Parathyroid adenoma (tissue), 2 donors: ENCODE data around the gene EPYC.

Experiments
- H2AFZ ChIP-seq: fragments of 300-600 bp; sonication (generic); one replicate; pipeline ENCODE4 v1.7.0; 2017; ENCODE audit warnings: antibody characterized with exemption, mild to moderate bottlenecking
- H3K27ac ChIP-seq: fragments of 300-600 bp; sonication (generic); one replicate; pipeline ENCODE4 v1.7.0; 2017
- H3K27me3 ChIP-seq: fragments of 300-600 bp; sonication (generic); one replicate; pipeline ENCODE4 v1.7.0; 2017; ENCODE audit warnings: low read length; ENCODE audit not compliant: control insufficient read depth, insufficient read depth
- H3K36me3 ChIP-seq: fragments of 300-600 bp; sonication (generic); one replicate; pipeline ENCODE4 v1.7.0; 2017; ENCODE audit warnings: low read length; ENCODE audit not compliant: control insufficient read depth, insufficient read depth
- H3K4me1 ChIP-seq: fragments of 300-600 bp; sonication (generic); one replicate; pipeline ENCODE4 v1.7.0; 2017; ENCODE audit warnings: control low read depth
- H3K4me2 ChIP-seq: fragments of 300-600 bp; sonication (generic); one replicate; pipeline ENCODE4 v1.7.0; 2017; ENCODE audit warnings: low read length
- H3K4me3 ChIP-seq: fragments of 300-600 bp; sonication (generic); one replicate; pipeline ENCODE4 v1.7.0; 2017; ENCODE audit warnings: low read depth, low read length
- H3K79me2 ChIP-seq: fragments of 300-600 bp; sonication (generic); one replicate; pipeline ENCODE4 v1.7.0; 2017; ENCODE audit warnings: control low read depth
- H3K9ac ChIP-seq: fragments of 300-600 bp; sonication (generic); one replicate; pipeline ENCODE4 v1.7.0; 2017; ENCODE audit warnings: mild to moderate bottlenecking
- H3K9me3 ChIP-seq: fragments of 300-600 bp; sonication (generic); one replicate; pipeline ENCODE4 v1.7.0; 2017; ENCODE audit warnings: low read length; ENCODE audit not compliant: control insufficient read depth
- TF ChIP-seq, protein P1 (sequence below): fragments of 300-600 bp; sonication (generic); IDR thresholded peaks from one replicate; pipeline ENCODE4 v1.7.0; 2017; ENCODE audit warnings: antibody characterized with exemption, mild to moderate bottlenecking
- donor health status: primary hyperparathyroidism.

EPYC gene

DNA sequence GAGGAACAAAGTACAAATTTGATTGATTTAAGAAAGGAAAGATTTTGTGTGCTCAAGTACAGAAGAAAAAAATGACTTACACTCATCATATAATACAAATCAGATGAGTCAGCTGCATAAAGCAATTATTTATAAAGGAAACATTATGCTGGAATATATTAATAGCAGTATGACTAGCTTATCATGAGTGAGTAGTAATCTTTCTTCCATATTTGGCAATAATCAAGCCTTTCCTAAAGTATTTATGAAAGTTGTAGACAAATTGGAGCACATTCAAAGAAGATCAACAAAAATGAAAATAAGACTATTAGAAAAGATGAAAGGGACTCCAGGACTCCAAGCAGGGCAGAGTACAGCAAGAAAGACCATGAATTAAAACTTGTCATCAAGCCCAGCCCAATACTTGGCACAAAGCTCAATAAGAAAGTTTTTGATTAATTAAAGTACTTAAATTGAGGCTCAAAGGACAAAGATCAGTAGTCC lies 82.6 kb downstream of the EPYC start:
- Histone ChIP-seq H2AFZ (no peak overlapping the region), H3K4me3 (no peak overlapping the region), H3K4me2 (no peak overlapping the region), H3K36me3 (no peaks in the 10 kb centered on the region), H3K79me2 (no peaks in the 10 kb centered on the region), H3K9me3 (no peaks in the 10 kb centered on the region), H3K27me3 (no peaks in the 10 kb centered on the region), H3K9ac (no peak overlapping the region), H3K27ac (no peak overlapping the region), H3K4me1 (no peaks in the 10 kb centered on the region)
- TF ChIP-seq, protein P1, sequence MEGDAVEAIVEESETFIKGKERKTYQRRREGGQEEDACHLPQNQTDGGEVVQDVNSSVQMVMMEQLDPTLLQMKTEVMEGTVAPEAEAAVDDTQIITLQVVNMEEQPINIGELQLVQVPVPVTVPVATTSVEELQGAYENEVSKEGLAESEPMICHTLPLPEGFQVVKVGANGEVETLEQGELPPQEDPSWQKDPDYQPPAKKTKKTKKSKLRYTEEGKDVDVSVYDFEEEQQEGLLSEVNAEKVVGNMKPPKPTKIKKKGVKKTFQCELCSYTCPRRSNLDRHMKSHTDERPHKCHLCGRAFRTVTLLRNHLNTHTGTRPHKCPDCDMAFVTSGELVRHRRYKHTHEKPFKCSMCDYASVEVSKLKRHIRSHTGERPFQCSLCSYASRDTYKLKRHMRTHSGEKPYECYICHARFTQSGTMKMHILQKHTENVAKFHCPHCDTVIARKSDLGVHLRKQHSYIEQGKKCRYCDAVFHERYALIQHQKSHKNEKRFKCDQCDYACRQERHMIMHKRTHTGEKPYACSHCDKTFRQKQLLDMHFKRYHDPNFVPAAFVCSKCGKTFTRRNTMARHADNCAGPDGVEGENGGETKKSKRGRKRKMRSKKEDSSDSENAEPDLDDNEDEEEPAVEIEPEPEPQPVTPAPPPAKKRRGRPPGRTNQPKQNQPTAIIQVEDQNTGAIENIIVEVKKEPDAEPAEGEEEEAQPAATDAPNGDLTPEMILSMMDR: no peak

DNA sequence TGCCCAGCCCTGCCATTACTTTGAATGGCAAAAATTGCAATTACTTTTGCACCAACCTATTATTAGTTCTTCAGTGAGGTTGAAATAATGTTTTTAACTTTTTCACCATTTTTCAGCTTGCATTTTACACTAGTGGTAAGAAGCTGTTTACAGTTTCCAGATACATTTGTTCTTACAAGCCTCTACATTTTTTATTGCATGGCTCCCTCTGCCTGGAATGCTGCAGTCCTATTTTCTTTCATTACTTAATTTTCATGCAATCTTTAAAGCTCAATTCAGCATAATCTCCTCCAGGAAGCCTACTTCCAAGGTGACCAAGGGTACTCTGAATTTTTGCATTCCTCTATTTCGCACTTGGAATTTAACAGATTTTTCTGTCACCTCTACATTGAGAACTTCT lies 83.2 kb downstream of the EPYC start:
- no peak overlapping the region for H3K27ac ChIP-seq
- no peaks in the 10 kb centered on the region for H3K27me3 ChIP-seq
- H3K9ac ChIP-seq: no peak overlapping the region
- H3K4me1 ChIP-seq: no peaks in the 10 kb centered on the region
- no peak overlapping the region for H3K4me3 ChIP-seq
- no peaks in the 10 kb centered on the region for H3K79me2 ChIP-seq
- no peak overlapping the region for H2AFZ ChIP-seq
- TF ChIP-seq, protein P1: no peak
- H3K4me2 ChIP-seq: no peak overlapping the region
- no peaks in the 10 kb centered on the region for H3K36me3 ChIP-seq
- no peaks in the 10 kb centered on the region for H3K9me3 ChIP-seq

DNA sequence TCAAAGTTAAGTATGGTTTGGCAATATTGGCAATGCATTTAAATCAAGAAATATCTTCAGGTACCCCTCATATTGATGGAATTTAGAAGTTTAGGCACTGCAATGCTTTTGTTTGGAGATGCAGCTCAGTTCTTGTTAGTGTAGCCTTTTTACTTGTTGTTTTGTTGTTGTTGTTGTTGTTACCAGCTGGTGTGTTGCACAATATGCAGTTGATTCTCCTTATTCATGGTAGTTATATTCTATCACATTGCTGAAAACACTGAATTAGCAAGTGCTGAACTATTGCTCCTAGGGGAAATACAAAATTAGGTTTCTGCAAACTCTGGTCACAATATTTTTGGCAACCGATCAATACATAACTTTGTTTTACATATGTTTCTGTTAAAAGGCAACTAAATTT lies 84.5 kb downstream of the EPYC start:
- no peaks in the 10 kb centered on the region for H3K27me3 ChIP-seq

DNA sequence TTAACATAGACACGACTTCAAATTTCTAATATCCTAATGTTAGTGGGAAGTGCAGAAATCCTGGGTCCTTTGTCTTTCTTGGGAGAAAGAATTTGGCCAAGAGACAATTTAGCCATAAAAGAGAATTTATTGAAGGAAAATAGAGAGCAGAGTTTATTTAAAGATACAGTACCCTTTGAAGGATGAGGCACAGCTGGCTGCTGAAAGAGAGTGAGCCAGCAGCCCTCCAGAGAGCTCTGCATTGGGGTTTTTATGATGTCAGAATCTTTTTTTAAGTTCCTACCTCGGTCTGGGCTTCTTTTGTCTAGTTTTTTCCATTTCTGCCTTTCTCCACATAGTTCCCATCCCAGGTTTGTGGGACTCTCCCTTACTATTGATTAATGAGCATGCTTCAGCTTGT lies 87.3 kb downstream of the EPYC start:
- no peak overlapping the region for H3K27ac ChIP-seq
- no peaks in the 10 kb centered on the region for H3K4me1 ChIP-seq
- TF ChIP-seq, protein P1: no peak
- no peak overlapping the region for H3K4me3 ChIP-seq
- no peaks in the 10 kb centered on the region for H3K27me3 ChIP-seq
- H3K36me3 ChIP-seq: no peaks in the 10 kb centered on the region
- H3K4me2 ChIP-seq: no peak overlapping the region
- no peak overlapping the region for H3K9ac ChIP-seq
- H3K79me2 ChIP-seq: no peaks in the 10 kb centered on the region
- no peak overlapping the region for H2AFZ ChIP-seq
- no peaks in the 10 kb centered on the region for H3K9me3 ChIP-seq

More for the DNA sequence above, 84.5 kb downstream of the EPYC start:
- Histone ChIP-seq H3K9me3 (no peaks in the 10 kb centered on the region), H3K36me3 (no peaks in the 10 kb centered on the region), H3K79me2 (no peaks in the 10 kb centered on the region), H3K27ac (no peak overlapping the region), H3K4me2 (no peak overlapping the region), H2AFZ (no peak overlapping the region), H3K4me3 (no peak overlapping the region), H3K9ac (no peak overlapping the region), H3K4me1 (no peaks in the 10 kb centered on the region)
- TF ChIP-seq, protein P1: no peak

DNA sequence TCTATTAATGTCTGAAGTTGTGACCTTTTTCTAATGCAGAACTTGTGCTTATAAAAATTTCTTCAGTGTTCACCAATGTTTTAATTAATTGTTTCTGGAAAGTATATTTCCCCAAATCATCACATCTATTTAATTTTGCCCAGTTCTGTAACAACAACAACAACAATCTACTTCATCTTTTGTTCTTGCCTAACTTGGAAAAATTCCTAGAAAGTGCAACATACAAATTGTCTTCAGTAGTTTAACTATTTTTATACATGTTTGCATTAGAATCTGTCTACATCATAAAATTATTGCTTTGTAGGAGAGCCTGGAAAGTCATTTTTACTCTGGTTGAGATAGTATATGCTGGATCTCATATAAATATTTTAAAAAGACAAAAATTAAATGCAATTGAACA lies 88.3 kb downstream of the EPYC start:
- H3K9me3 ChIP-seq: no peaks in the 10 kb centered on the region
- no peak overlapping the region for H3K27ac ChIP-seq
- no peaks in the 10 kb centered on the region for H3K4me1 ChIP-seq
- no peak overlapping the region for H3K4me3 ChIP-seq
- H2AFZ ChIP-seq: no peak overlapping the region
- no peak overlapping the region for H3K4me2 ChIP-seq
- TF ChIP-seq, protein P1: no peak
- no peak overlapping the region for H3K9ac ChIP-seq
- H3K36me3 ChIP-seq: no peaks in the 10 kb centered on the region
- no peaks in the 10 kb centered on the region for H3K27me3 ChIP-seq
- no peaks in the 10 kb centered on the region for H3K79me2 ChIP-seq
